OCI-LY7 (cell line): Measurements from ENCODE around the gene ATP6AP1. TPM values are rescaled to one million over a fixed set of nuclear protein-coding genes. Genes with fewer than 3 reads are reported as not detected.

Experiments
- BruUV-seq: library from RNA; stranded (reverse); fragments of 400-500 nt; replicated peaks from 2 replicates; lab custom pipeline; 2021; lab: Mats Ljungman, UMichigan
- CTCF ChIA-PET: fragments of 300-600 bp; sonication (Branson Sonifier 250); formaldehyde crosslinking; loops from one replicate; lab custom pipeline; 2022; ENCODE audit warnings: antibody characterized with exemption; ENCODE audit not compliant: unreplicated experiment; lab: Charles Lee
- POLR2A ChIA-PET: fragments of 300-600 bp; sonication (Branson Sonifier 250); formaldehyde crosslinking; loops from one replicate; lab custom pipeline; 2022; ENCODE audit warnings: antibody characterized with exemption; lab: Charles Lee
- DNase-seq: peaks from one replicate; pipeline ENCODE4 v3.0.0-alpha.2; 2015; ENCODE audit warnings: low spot score
- H2AFZ ChIP-seq: fragments of 200-600 bp; sonication (generic), shearing (Covaris generic); 2 replicates; pipeline ENCODE4 v1.6.1; 2014; ENCODE audit warnings: mild to moderate bottlenecking, antibody characterized with exemption, low read length, moderate library complexity
- H3K27ac ChIP-seq: fragments of 200-600 bp; sonication (generic); 2 replicates; pipeline ENCODE4 v1.5.1; 2014; ENCODE audit warnings: mixed run types, low read depth, mild to moderate bottlenecking, moderate library complexity, low read length, inconsistent platforms; ENCODE audit not compliant: poor library complexity, severe bottlenecking
- H3K36me3 ChIP-seq: fragments of 200-600 bp; sonication (generic); 2 replicates; pipeline ENCODE4 v1.6.1; 2014; ENCODE audit warnings: mild to moderate bottlenecking, antibody characterized with exemption, low read length, moderate library complexity, mixed read lengths; ENCODE audit not compliant: insufficient read depth
- H3K4me1 ChIP-seq: fragments of 200-600 bp; sonication (generic); 2 replicates; pipeline ENCODE4 v1.5.1; 2014; ENCODE audit warnings: mild to moderate bottlenecking, low read length; ENCODE audit not compliant: insufficient read depth, poor library complexity, severe bottlenecking
- H3K4me2 ChIP-seq: fragments of 200-600 bp; sonication (generic); 2 replicates; pipeline ENCODE4 v1.6.1; 2014; ENCODE audit warnings: mild to moderate bottlenecking, low read length
- H3K4me3 ChIP-seq: fragments of 200-600 bp; sonication (generic); 2 replicates; pipeline ENCODE4 v1.5.1; 2014; ENCODE audit warnings: mild to moderate bottlenecking, low read depth, low read length; ENCODE audit not compliant: poor library complexity, severe bottlenecking
- H3K79me2 ChIP-seq: fragments of 200-600 bp; sonication (generic); 2 replicates; pipeline ENCODE4 v1.6.1; 2016; ENCODE audit warnings: low read depth, mild to moderate bottlenecking, low read length, moderate library complexity, mixed read lengths; ENCODE audit not compliant: insufficient read depth
- H3K9me2 ChIP-seq: fragments of 200-600 bp; sonication (generic); 2 replicates; pipeline ENCODE4 v1.6.1; 2016; ENCODE audit warnings: mild to moderate bottlenecking, low read length, mixed read lengths; ENCODE audit not compliant: insufficient read depth
- H3K9me3 ChIP-seq: fragments of 200-600 bp; sonication (generic); 2 replicates; pipeline ENCODE4 v1.6.1; 2014; ENCODE audit warnings: mild to moderate bottlenecking, mixed run types, low read length, mixed read lengths
- H4K20me1 ChIP-seq: fragments of 200-600 bp; sonication (generic); 2 replicates; pipeline ENCODE4 v1.6.1; 2014; ENCODE audit warnings: mild to moderate bottlenecking, antibody characterized with exemption, low read length, moderate library complexity, mixed read lengths; ENCODE audit not compliant: insufficient read depth
- CTCF ChIP-seq: fragments of 200-600 bp; sonication (generic); conservative IDR thresholded peaks from 2 replicates; pipeline ENCODE4 v1.5.1; 2014; ENCODE audit warnings: mild to moderate bottlenecking, antibody characterized with exemption, low read length, moderate library complexity, mixed read lengths
- EZH2phosphoT487 ChIP-seq: fragments of 200-600 bp; sonication (generic); IDR thresholded peaks from 2 replicates; pipeline ENCODE4 v1.6.1; 2018; ENCODE audit warnings: low read depth, borderline replicate concordance, mild to moderate bottlenecking, mixed run types, antibody characterized with exemption, low read length, moderate library complexity, mixed read lengths
- intact Hi-C: fragments of 100-400 bp; cut with micrococcal nuclease; formaldehyde crosslinking; loops from one replicate; pipeline ENCODE4 v1.10.0; 2022; ENCODE audit not compliant: unreplicated experiment
- total RNA-seq, 2 experiments: library from RNA; depleted of rRNA in 1 of 2; stranded (reverse); fragments of >200 nt in 1 of 2; shearing (Covaris generic) in 1 of 2; gene quantifications; 2 replicates each; pipeline ENCODE4 v1.2.3, GENCODE V29; 2014 to 2022

ATP6AP1 gene
- total RNA-seq, 2 experiments from 2014 or later, result 26.4 to 39.5 TPM

- Histone ChIP-seq H3K27ac (peak within 1 kb of the TSS; percentile 90), H3K9me2 (no peaks in the 10 kb centered on the region), H2AFZ (peak within 1 kb of the TSS; percentile 60; the same call in 1 of the 2 replicates), H3K4me2 (peak within 1 kb of the TSS; percentile 98), H3K79me2 (peaks cover 13% of the 10 kb centered on the region; the same call in 1 of the 2 replicates), H3K36me3 (peaks cover 38% of the 10 kb centered on the region), H3K4me3 (peak within 1 kb of the TSS; percentile 86), H4K20me1 (no peaks in the 10 kb centered on the region), H3K4me1 (peaks cover 9% of the 10 kb centered on the region), H3K9me3 (no peaks in the 10 kb centered on the region)
- no peak for TF ChIP-seq EZH2phosphoT487
- no peak for TF ChIP-seq CTCF
- POLR2A ChIA-PET, result interaction anchor here (1.2 to 1.5 kb wide), 3 partner anchors 14 to 129 kb away, joined by 3 read pairs; no protein-coding TSS in a partner anchor
- intact Hi-C loops, result no loop called here
- CTCF ChIA-PET, result no interaction called here
- DNase-seq, result peak; percentile 95
- BruUV-seq, result TSS peak; percentile 85
These were observed 30.4 kb upstream of the ATP6AP1 start, which contains the start of gene RPL10 for GRCh38 chrX:154397888-154398667. Gene RPL10, plus strand, starts transcription at chrX:154398377. Its CDS starts 143 bp downstream, at chrX:154398520.

DNA sequence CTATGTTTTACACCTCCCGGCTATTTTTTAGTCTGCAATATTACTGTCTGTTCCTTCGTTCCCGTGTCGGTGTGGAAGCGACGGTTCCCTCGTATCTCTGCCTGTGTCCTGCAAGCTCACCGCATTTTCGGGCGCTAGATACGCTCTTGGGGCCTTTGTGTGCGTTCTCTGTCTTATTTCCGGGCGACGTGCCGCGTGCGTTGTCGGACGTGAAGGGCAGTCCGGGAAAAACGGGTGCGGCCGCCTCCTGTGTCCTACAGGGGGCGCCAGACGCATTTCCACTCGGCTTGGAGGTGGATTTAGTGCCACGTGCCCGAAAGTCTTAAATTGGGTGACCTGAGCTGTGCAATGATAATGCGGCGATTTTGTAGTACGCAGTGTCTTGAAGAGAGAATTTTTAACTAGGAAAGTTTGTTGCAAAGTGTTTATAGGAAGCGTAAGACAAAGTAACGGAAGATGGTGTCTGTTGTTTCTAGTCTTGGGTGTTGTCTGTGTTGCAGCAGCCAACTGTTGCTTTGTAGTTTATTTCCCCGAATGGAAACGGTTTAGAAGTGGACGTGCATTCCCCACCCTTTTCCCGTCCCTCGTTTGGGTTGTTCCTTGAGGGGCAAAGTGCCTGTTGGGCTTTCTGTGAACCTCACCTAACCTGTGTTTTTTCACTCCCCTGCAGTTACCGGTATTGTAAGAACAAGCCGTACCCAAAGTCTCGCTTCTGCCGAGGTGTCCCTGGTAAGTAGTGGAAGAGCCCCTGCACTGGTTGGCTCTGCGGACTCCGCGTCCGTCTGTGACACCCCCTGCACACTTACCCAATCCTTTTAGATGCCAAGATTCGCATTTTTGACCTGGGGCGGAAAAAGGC is 29.6 kb upstream of the ATP6AP1 start:
- TF ChIP-seq EZH2phosphoT487 (no peak), CTCF (peak; percentile 80)

More for the DNA sequence above, 29.6 kb upstream of the ATP6AP1 start:
- H3K36me3 ChIP-seq, result peaks cover 38% of the 10 kb centered on the region
- BruUV-seq, result TSS peak; percentile 89
- H3K9me2 ChIP-seq, result no peaks in the 10 kb centered on the region
- DNase-seq, result peak; percentile 88
- peaks cover 13% of the 10 kb centered on the region; the same call in 1 of the 2 replicates for H3K79me2 ChIP-seq
- no peak overlapping the region for H2AFZ ChIP-seq
- ChIA-PET POLR2A (interaction anchor here (0.6 to 1.5 kb wide), 6 partner anchors 13 to 128 kb away, joined by 3 to 6 read pairs (median 3); no protein-coding TSS in a partner anchor), CTCF (no interaction called here)
- H3K4me3 ChIP-seq, result peak overlapping the region; percentile 86
- no peaks in the 10 kb centered on the region for H4K20me1 ChIP-seq
- H3K4me1 ChIP-seq, result peaks cover 9% of the 10 kb centered on the region
- peak overlapping the region; percentile 98 for H3K4me2 ChIP-seq
- peak overlapping the region; percentile 90 for H3K27ac ChIP-seq
- intact Hi-C loops, result no loop called here
- H3K9me3 ChIP-seq, result no peaks in the 10 kb centered on the region
